GM21423 (cell line): ENCODE data around the gene GSDME.
A peak's percentile ranks its signal among the peaks of the same experiment; 100 is the strongest.

ENCODE experiments used
- ATAC-seq: cut with Tn5 transposase; IDR thresholded peaks from one replicate; pipeline ENCODE4 v1.9.1; 2021; ENCODE audit warnings: mild to moderate bottlenecking, moderate library complexity; ENCODE audit not compliant: unreplicated experiment

Gene GSDME

GRCh38 chr7:24724451-24725190 lies 32.6 kb downstream of the GSDME start:
- no peak for ATAC-seq

GRCh38 chr7:24723178-24723530 lies 34.1 kb downstream of the GSDME start:
- no peak for ATAC-seq

GRCh38 chr7:24722386-24723177 lies 34.7 kb downstream of the GSDME start:
- ATAC-seq = no peak

- no peak for ATAC-seq
Measured at GRCh38 chr7:24721481-24722001, 35.7 kb downstream of the GSDME start.

DNA sequence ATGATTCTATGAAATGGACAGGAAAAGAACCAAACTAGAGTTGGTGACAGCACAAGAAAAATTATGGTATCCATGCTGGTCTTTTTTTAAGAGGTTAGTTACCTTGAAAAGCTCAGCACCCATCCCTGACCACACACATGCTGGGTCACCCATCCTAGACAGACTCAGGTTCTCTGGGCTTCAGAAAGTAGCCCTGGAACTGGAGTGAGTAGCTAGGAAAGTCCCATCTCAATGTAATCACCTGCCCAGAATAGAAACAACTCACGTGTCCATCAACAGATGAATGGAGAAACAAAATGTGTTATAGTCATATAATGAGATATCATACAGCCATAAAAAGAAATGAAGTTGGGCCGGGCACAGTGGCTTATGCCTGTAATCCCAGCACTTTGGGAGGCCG lies 37.0 kb downstream of the GSDME start:
- no peak for ATAC-seq

DNA sequence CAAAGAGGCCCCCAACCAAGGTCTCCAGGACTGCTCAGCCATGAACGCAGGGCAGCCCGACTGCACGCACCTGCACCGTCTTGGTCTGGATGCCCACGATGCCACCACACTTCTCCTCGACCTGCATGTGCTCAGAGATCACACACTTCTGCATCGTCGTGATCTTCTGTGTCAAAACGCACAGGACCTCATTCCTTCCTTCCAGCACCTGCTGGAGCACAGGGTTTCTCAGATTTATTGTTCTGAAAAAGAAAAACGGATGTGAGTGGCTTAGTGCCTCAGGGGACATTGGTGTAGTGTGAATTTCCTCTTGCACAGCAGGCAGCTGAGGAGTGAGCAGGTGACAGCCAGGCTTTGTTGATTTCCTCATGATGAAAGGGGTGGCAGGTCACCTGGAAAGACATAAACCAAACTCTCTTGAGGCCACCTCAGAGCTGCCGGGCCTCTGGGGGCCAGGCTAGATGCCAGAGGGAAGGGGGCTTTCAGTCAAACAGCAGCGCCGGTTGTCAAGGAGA lies 38.2 kb downstream of the GSDME start:
- ATAC-seq = peak; percentile 45

DNA sequence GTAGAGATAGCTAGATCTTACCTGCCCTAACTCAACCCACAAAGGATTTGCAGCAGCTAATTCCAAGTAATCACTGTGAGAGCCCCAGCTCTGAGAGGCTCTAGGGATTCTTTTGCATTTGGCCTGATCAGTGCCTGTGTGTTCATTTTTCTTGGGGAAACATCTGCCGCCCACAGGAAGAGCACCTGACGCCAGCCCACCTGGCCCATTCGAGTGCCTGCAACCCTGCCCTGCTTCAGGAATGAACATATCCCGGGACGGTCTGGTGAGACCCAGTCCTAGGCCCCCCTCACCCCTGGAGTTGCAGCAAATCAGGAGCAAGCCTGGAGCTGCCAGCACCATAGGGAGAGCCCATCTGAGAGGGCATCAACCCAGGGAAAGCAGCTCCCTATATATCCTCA lies 38.8 kb downstream of the GSDME start:
- no peak for ATAC-seq

GRCh38 chr7:24717694-24718320 lies 39.5 kb downstream of the GSDME start:
- ATAC-seq = no peak

DNA sequence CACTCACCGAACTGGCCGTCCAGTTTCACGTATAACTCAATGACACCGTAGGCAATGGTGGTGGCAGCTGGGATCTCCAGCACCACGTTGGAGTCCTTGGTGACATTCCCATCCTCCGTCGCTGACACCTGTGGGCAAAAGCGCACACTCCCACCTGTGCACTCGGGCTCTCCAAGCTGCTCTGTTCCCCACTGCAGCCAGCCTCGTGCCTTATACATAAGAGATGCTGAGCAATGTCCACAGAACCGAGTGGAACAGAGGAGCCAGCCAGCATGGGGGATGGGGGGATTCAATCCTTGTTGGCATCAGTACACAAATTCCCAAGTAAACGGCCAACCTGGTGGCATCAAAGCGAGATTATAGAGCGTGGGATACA lies 40.0 kb downstream of the GSDME start:
- ATAC-seq = no peak

DNA sequence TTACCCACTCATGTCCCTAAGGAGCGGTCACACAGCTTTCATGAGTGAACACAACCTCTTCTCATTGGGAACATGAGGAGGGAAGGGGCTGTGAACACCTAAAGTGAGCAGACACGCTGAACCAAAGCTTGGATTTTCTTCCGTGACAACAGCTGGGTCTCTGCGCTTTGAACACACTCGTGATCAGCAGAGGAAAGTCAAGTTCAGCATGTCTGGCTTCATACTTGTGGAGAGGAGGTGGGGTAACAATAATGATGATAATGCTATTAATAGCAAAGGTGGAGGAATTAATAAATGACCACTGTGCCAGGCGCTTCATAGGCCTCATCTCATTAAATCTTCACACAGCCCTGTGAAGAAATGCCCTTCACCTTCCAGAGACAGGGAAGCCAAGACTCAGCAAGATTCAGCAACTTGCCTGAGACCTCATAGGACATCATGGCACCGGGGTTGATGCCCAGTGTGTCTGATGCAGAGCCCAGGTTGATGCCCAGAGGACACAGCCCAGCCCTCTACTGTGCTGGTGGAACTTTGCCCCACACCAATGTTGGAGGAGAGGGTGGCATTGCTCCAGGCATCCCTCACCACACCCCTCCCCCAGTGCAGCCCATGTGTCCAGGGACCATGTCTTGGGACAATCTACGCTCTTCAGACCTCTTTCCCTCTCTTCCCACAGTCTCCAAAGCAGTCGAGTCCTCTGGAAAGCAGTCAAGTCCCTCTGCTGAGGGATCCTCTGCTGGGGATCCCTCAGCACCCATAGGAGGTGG lies 40.6 kb downstream of the GSDME start:
- ATAC-seq = no peak

DNA sequence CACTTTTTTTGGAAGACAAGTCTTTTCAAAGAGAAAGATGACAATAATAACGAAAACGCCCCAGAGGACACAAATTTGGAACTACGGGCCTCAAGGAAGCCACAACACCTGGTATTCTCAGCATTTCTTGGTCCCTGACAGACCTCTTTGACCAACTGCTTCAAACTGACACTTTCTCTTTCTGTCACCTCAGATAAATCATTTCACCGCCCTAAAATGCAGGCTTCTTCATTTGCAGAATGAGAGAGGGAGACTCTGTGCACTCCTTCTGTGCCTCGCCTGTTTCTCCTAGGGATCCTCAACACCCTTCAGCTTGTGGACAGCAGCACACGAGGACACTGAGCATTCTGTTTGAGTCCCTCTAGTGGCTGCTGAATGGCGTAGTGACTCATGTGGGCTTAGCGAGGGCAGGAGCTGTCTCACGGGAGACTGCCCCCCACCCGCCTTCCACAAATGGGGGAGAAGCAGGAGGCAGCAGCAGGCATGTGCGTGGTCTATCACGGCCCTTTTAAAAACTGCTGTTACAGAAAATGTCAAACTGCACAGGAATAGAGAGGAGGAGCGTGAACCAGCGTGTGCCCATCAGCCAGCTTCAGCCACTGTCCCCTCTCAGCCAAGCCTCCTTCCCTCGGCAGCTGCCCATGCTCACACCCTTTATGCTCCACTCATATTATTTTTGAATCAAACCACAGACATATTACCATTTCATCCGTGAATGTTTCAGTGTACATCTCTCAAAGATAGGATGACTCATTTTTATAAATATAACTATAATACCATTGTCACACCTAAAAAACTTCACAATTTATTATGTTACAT lies 41.4 kb downstream of the GSDME start:
- ATAC-seq = peak; percentile 51

DNA sequence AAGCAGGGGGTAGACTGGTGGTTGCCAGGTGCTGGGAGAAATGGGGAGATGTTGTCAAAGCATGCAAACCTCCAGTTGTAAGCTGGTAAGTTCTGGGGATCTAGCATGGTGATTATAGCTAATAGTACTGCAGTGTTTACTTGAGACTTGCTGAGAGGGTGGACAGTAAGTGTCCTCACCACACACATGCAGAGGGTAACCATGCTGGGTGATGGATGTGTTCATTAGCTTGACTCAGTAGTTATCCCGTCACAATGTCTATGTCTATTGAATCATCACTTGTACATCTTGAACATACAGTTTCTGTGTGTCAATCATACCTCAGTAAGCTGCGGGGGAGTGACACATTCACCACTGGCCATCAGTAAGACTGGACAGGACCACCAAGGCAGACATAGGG lies 42.1 kb downstream of the GSDME start:
- ATAC-seq = no peak

DNA sequence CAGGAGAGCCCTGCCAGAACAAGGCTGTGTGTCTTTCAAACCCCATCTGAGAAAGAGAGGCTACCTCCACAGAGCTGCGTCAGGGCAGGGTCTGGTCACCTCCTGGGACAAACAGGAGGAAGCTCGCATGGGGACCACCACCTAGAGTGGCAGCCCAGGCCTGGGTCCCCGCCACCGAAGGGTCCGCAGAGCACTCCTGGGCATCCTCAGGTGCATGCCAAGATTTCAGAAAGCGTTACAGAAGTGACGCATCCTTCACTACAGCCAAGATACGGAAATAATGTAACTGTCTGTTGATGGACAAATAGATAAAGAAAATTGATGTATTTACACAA lies 42.6 kb downstream of the GSDME start:
- ATAC-seq = no peak

GRCh38 chr7:24713850-24714675 lies 43.2 kb downstream of the GSDME start:
- no peak for ATAC-seq

DNA sequence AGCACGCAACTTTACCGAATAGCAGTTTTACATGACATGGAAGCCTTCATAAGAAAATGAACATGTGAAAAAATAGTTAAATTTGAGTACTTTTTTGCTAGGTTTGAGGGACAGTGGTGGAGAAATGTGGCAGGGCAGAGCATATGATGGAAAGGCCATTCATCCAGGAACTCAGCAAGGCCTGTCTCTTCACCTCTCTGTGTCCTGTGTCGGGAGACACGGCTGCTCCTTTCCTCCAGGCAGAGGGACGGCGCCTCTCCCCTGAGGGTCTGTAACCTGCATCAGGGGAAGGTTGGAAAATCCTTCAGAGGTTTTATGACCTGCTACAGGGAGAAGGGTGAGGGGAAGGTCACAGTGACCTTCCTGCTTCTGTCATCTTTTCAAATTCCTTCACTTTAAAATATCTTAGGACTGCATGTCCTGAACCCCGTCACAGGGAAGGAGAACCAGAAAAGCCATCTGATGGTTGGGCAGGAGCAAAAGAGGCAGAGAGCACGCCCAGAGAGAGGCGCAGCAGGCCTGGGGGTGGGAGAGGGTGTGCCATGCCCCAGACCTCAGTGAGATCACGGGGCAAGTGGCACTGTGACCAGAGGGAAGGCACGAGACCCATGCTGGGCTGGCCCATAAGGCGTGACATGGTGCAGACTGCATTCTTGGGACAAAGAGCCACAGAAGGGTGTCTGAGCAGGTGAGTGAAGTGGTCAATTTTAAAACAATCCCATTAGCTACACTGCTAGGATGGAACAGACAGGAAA lies 44.0 kb downstream of the GSDME start:
- no peak for ATAC-seq

DNA sequence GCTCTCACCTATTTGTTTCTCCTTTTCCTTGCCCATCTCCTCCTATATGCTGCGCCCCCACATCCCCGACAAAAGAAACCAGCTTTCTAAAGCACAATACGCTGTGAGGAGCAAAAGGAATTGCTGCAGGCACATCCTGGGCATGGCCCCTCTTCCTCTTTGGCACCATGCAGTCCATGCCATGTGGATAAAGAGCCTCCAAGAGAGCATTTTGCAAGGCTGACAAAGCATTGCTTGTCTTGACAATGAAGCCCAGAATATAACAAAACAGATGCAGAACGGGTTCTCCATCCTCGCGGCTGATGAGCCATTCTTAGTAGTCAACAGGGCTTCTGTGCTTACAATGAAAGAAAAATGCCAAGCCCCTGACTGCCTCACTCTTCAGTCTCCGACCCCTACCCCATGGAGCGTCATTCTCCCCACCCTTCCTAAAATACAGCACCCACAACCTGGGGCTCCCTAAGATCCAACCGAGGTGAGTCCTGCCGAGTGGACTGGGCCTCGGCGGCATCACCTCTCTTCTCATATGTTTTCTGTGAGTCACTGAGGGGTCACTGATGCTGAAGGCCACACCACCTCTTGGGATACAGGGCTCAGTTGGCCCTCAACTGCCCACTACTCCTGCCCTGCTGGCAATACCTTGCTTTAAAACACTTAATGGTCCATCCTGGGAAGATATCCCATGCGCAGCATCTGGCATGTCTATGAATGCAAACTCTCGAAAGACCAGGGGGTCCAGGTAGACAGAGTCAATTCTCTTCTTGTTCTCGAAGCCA lies 47.5 kb downstream of the GSDME start:
- ATAC-seq = no peak

DNA sequence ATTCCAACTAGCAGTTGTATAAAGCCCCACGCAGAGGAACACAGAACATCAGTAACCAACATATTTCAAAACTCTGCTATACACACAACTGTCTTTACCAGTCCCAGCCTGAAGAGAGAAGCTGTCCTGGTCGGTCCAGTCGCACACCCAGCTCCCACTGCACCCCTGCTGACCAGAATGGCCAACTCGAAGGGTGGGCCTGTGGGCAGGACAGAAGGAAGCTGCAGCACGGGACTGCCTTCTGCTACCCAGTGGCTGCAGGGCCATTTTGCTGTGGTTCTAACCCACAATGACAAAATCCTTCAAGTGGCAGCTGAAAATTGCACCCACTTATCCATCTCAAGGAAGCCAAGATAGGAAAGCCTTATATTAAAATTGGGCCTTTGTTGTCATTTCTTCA lies 48.2 kb downstream of the GSDME start:
- ATAC-seq = no peak
